Measurements from ENCODE around the gene SNRK. TPM values are rescaled to one million over a fixed set of nuclear protein-coding genes. Genes with fewer than 3 reads are reported as not detected.

SNRK gene
- total RNA-seq, 2 experiments from 2014 or later, result 25.2 to 25.6 TPM

DNA sequence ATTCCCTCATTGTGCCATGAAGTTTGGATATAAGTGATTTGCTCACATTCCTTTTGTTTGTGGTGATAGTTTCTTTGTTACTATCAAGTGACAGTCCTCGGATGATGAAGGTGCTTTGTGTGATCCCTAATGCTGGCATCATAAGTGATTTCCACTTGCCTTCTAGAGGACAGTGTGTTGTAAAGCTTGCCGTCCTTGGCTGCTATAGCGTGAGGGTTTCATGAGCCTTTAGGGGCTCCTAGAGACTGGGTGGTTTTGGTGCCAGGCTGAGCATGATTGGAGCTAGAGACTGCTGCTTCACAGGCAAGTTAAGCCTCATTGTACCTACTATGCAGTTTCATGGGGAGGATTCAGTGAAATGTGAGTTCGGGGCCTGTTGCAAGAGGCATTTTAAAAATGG, 12.4 kb downstream of the SNRK start:
- ChIA-PET CTCF (interaction anchor here (0.6 to 0.9 kb wide), 2 partner anchors 8 to 10 kb away, joined by 3 read pairs; no protein-coding TSS in a partner anchor), POLR2A (no interaction called here)

GRCh38 chr3:43302116-43302880, 16.0 kb downstream of the SNRK start:
- POLR2A ChIA-PET, result no interaction called here
- CTCF ChIA-PET, result no interaction called here

DNA sequence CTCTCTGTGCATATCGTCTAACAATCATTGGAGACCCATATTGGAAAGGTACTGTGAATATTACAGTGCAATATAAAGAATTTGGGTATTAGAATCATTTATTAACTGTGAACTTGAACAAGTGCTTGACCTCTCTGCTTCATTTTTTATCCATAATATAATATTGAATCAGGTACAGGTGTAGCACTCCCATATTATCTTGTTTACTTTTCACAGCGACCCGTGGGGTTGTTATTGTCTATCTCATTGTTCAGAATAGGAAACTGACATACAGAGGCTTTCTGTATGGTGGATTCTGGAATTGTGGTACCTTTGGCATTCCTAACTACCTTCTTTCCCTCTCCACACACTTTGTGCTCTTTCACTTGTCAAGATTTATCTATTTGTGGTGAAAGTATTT, 17.8 kb downstream of the SNRK start:
- CTCF ChIA-PET, result no interaction called here

GRCh38 chr3:43307226-43307625, 20.9 kb downstream of the SNRK start:
- CTCF ChIA-PET, result no interaction called here
- POLR2A ChIA-PET, result no interaction called here

More for the DNA sequence above, 17.8 kb downstream of the SNRK start:
- POLR2A ChIA-PET, result no interaction called here

GRCh38 chr3:43307649-43308048, 21.3 kb downstream of the SNRK start:
- ChIA-PET POLR2A (interaction anchor here (0.9 kb wide), 1 partner anchor 12 kb away, joined by 3 read pairs; no protein-coding TSS in a partner anchor), CTCF (no interaction called here)

DNA sequence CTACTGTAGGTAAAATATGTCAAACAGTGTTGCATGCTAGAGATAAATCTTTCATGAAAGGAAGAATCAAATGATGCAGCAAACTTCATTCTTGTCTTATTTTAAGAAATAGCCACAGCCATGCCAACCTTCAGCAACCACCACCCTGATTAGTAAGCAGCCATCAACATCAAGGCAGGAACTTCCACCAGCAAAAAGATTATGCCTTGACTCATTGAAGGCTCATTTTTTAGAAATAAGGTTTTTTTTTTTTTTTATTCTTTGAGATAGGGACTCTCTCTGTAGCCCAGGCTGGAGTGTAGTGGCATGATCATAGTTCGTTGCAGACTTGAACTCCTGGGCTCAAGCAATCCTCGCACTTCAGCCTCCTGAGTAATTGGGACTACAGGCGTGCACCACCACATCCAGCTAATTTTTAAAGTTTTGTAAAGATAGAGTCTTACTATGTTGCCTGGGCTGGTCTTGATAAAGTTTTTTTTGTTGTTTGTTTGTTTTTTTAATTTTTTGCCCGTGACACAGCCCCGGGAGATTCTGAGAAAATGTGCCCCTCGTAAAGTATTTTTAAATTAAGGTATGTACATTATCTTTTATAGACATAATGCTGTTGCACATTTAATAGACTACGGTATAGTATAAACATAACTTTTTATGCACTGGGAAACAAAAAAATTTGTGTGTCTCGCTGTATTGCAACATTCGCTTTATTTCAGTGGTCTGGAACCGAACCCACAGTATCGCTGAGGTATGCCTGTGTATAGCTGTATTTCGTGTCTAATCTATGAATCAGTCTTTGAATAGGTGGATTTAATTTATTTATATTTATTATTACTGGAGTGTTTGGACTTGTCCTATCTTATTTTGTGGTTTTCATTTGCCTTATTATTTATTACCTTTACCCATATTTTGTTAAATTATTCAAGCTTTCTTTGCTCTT, 23.3 kb downstream of the SNRK start:
- ChIA-PET POLR2A (no interaction called here), CTCF (no interaction called here)

DNA sequence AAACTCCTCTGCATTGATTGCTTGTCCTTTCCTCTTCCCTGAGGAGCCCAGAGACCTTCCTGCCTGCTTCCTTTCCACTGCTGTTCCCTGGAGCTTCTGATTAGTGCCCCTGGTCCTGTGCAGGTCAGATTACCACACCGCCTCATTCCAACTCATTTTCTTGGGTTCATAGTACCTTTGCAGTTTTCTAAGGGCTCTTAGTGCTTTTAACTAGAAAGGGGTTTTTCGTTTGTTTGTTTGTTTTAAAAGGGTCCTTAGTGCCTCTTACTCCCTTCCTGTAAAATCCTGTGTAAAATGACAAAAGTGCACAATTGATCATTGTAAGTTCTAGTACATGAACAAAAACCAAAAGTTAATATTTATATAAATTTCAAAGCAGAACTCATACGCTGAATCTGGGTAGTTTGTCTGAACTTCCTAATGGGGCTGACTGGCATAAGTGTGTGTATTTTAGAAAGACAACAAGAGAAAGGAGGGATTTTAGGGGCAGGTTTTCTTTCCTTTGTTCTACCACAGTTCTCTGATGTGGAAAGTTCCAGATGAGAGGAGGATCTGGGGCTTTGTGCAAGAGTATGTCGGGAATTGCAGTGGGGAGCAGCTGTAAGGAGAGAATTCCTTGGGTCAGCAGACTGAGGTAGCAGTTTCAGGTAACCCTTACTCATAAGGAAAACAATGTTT, 30.6 kb downstream of the SNRK start:
- CTCF ChIA-PET, result no interaction called here
- POLR2A ChIA-PET, result no interaction called here

DNA sequence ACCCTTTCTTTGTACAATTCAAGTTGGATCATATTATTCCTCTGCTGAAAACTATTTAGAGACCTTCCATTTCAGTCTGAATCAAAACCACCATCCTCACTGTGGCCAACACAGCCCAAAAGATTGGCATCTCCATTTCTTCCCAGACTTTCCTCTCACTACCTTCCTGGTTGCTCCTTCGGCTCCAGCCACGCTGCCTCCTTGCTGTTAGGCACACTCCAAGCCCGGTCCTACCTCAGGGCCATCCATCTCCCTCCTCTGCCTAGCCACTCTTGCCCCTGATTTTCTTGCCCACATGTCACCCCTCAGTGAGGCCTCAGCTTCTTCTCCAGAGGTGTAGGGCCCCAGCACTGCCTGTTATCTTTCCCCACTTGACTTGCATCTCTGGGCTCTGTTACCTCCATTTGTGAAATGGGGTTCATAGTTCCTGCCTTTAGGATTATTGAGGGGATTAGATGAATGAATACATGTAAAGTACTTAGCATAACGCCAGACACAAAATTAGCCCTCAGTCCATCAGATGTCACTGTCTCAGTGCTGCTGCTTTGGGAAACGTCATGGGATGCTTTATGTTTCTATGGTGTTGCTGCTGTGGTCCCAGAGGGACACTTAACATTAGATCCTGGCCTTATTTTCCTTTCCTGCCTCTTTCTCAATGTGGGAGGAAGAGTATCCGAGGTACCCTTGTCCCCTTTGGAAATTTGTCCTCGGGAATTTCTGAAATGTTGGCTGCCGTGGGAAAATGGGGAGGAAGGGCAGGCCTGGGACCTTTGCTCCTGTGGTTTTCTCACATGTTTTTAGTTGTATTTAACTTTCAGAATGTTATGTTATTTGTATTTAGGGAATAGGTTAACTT, 31.3 kb downstream of the SNRK start:
- CTCF ChIA-PET, result no interaction called here
- POLR2A ChIA-PET, result no interaction called here

DNA sequence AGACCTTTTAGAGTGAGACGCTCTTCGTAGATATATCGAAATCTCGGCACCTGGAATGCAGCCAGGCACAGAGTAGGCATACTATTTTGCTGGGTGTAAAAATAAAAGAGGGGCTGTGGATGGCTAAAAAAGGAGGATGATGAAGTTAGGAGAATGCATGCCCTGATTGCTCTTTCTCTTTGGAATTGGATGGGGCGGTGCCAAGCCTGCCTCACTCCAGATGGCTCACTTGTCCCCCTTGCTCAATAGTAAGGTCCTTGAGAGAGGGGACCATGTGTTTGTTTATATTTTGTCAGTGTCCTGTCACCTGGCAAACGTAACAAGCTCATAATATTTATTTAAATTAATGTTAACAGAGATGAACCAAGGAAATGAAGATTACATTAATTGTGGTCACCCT, 33.0 kb downstream of the SNRK start:
- ChIA-PET CTCF (no interaction called here), POLR2A (interaction anchor here (0.9 kb wide), 1 partner anchor 11 kb away, joined by 3 read pairs; no protein-coding TSS in a partner anchor)

- ChIA-PET POLR2A (interaction anchor here (0.9 to 1.1 kb wide), 2 partner anchors 12 to 19 kb away, joined by 3 read pairs; no protein-coding TSS in a partner anchor), CTCF (no interaction called here)
These were observed 33.5 kb downstream of the SNRK start for GRCh38 chr3:43319794-43320193.

GRCh38 chr3:43320288-43320687, 33.9 kb downstream of the SNRK start:
- ChIA-PET POLR2A (interaction anchor here (0.9 to 1.1 kb wide), 2 partner anchors 12 to 19 kb away, joined by 3 read pairs; no protein-coding TSS in a partner anchor), CTCF (no interaction called here)

- ChIA-PET POLR2A (no interaction called here), CTCF (interaction anchor here (0.6 kb wide), 1 partner anchor 411 kb away, joined by 5 read pairs; no protein-coding TSS in a partner anchor)
These were observed 37.2 kb downstream of the SNRK start for GRCh38 chr3:43323541-43323940.

DNA sequence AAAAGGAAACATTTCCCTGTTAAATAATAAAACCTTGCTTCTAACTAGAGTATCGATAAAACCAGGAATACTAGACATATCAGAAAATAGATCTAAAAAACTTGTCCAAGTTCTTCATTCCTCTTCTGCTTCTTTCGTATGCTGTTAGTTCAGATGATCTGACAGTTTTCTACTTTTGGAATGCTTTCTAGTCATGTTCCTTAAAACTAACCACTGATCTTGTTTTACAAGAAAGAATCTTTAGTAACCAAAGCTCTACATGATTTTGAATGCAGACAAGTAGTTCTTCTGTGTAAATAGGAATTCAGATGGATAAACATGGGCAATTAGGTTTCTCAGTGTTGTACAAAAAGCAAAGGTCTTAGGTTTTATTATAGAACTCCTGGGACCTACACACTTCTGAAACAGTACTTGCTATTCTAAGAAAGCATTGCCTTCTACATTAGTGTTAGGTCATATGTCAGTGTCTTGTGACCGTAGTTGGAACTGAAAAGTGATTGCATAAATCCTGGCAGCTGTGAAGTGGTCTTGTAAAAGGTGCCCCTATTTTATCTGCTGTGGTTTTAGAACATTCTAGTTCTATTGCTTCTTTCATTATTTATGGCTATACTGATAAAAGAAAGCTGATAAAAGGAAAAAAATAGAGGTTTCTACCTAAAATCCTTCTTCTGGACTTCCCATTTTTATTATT, 40.7 kb downstream of the SNRK start:
- ChIA-PET CTCF (interaction anchor here (2.2 kb wide), 1 partner anchor 20 kb away, joined by 6 read pairs; no protein-coding TSS in a partner anchor), POLR2A (interaction anchor here (0.5 kb wide), 1 partner anchor 915 kb away, joined by 3 read pairs; no protein-coding TSS in a partner anchor)

- CTCF ChIA-PET, result interaction anchor here (2.2 kb wide), 1 partner anchor 19 kb away, joined by 6 read pairs; no protein-coding TSS in a partner anchor
- POLR2A ChIA-PET, result interaction anchor here (0.6 kb wide), 1 partner anchor 38 kb away, joined by 3 read pairs; no protein-coding TSS in a partner anchor
These were observed 41.2 kb downstream of the SNRK start for GRCh38 chr3:43327582-43327979.

DNA sequence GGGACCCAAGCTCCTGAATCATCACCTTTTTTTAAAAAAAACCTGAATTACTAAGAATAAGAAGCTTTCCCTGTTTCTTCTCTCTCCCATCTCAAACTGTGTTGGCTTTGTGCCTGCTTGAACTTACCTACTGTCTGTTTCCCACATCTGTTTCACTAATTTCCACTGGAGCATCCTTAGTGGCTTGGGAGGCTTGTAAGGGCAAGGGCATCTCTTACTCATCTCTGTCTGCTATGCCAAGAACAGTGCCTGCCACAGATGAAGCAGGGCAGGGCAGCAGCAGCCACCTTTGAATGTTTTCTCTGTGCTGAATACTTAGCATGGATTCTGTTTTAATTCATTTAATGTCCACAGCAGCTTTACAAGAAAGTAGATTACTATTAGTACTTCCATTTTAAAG, 42.3 kb downstream of the SNRK start:
- ChIA-PET CTCF (interaction anchor here (2.2 kb wide), 1 partner anchor 18 kb away, joined by 6 read pairs; no protein-coding TSS in a partner anchor), POLR2A (no interaction called here)

DNA sequence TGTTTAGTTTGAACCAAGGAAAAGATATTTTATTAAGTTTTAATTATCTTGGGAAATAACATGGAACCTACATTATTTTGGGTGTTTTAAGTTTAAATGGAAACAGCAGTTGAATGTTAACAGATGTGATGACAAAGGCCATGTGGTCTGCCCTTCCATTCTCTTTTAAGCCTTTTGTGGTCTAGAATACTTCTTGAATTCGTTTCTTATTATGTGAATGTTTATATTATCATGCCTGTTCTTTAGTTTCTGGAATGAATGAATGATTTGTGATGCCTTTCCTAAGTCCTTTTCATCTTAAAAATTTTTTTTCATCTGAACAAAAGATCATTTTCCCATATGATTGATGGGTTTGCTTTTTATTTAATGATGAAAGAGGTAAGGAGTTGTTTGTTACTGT, 44.6 kb downstream of the SNRK start:
- CTCF ChIA-PET, result no interaction called here
- POLR2A ChIA-PET, result no interaction called here

DNA sequence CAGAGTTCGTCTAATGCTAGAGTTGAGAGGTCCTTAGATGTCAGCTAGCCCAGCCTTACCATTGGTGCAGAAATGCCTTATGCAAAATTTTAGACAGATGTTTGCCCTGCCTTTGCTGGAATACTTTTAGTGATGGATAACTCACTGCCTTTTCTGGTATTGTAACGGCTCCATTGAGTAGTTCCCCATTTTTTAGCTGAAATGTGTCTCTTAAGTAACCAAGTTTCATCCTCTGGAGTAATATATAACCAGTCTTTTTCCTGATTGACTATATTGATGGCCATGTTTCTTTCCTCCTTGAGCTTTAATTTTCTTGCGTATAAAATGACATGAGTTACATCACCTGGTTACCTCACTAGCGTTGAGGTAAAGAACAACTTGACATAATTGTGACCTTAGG, 45.0 kb downstream of the SNRK start:
- ChIA-PET POLR2A (no interaction called here), CTCF (no interaction called here)

DNA sequence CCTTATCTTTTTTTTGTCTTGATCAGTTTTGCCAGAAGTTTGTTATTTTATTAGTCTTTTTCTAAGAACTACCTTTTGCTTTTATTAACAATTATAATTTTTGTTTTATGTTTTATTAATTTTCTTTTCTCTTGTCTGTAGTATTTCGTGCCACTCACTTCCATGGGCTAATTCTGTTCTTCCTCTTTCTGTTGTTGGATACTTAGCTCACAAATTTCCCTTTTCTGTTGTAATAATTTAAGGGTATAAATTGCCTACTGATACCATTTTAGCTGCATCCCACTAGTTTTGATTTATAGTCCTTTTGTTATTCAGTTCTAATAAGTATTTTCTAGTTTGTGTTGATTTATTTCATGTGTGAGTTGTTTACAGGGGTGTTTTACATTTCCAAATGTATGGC, 48.6 kb downstream of the SNRK start:
- CTCF ChIA-PET, result no interaction called here
- POLR2A ChIA-PET, result interaction anchor here (0.5 to 0.6 kb wide), 2 partner anchors 219 to 355 kb away, joined by 6 to 8 read pairs; no protein-coding TSS in a partner anchor

Data from activated CD8-positive, alpha-beta memory T cell treated with anti-CD3 and anti-CD28 coated beads for 36 hours (primary cell).